Left lung (tissue), 10 donors: ENCODE results near the gene WWC2. TPM values are rescaled to one million over a fixed set of nuclear protein-coding genes. Genes with fewer than 3 reads are reported as not detected.

Experiments
- ATAC-seq: fragments of 200-7000 bp; cut with Tn5 transposase; one replicate; pipeline ENCODE4 v1.9.1; 2020; ENCODE audit warnings: moderate library complexity
- DNase-seq, 4 donors: peaks; one replicate each; pipeline ENCODE4 v3.0.0-alpha.2; 2013 to 2020
- H3K27ac ChIP-seq, 2 donors: fragments of 200-600 bp; sonication (generic) in 1 of 2; one replicate each; pipeline versions ENCODE4 v1.5.0 to v1.8.0; 2020 to 2021
- H3K27me3 ChIP-seq, 2 donors: fragments of 200-600 bp; sonication (generic) in 1 of 2; one replicate each; pipeline versions ENCODE4 v1.5.0 to v1.8.0; 2020 to 2021
- H3K36me3 ChIP-seq, 2 donors: fragments of 200-600 bp; sonication (generic) in 1 of 2; one replicate each; pipeline versions ENCODE4 v1.5.0 to v1.8.0; 2020 to 2021
- H3K4me1 ChIP-seq, 2 donors: fragments of 200-600 bp; one replicate each; pipeline ENCODE4 v1.8.0; 2021
- H3K4me3 ChIP-seq, 2 donors: fragments of 200-600 bp; sonication (generic) in 1 of 2; one replicate each; pipeline versions ENCODE4 v1.5.0 to v1.8.0; 2020 to 2021; ENCODE audit warnings: mild to moderate bottlenecking in 1 of 2
- H3K9me3 ChIP-seq, 2 donors: fragments of 200-600 bp; sonication (generic) in 1 of 2; one replicate each; pipeline versions ENCODE4 v1.5.0 to v1.8.0; 2020 to 2021
- CTCF ChIP-seq, 2 donors: fragments of 200-600 bp; sonication (generic) in 1 of 2; IDR thresholded peaks; one replicate each; pipeline versions ENCODE4 v1.5.0 to v1.8.0; 2021; ENCODE audit warnings: antibody characterized with exemption in 2 of 2
- intact Hi-C, 2 donors: fragments of 100-400 bp; cut with DNase I; formaldehyde crosslinking; loops; one replicate each; pipeline versions ENCODE4 v1.11.2 to v1.14.2; 2022
- polyA plus RNA-seq, 6 donors: library from polyadenylated mRNA; unstranded; fragments of 120-200 nt; gene quantifications; one replicate each; pipeline ENCODE4 v1.2.1, GENCODE V29; 2013; ENCODE audit not compliant: insufficient read length in 6 of 6
- total RNA-seq, 2 donors: library from RNA; stranded (reverse); fragmentation: NEBNext Ultra II Directional; extraction: Animal tissue kit (Norgen Biotek cat#: 25700); gene quantifications; one replicate each; pipeline ENCODE4 v1.2.1, GENCODE V29; 2021
- donor health status: DM: no; HTN: yes; CAD: no.
- donor health status: DM: no; HTN: no; CAD: no.

Gene WWC2
- total and polyA plus RNA-seq, 8 donors = 39.6 to 96.9 (median 52.3) TPM

GRCh38 chr4:183105092-183105491 is 6.0 kb downstream of the WWC2 start:
- intact Hi-C loops = no loop called here
- TF ChIP-seq CTCF (IDR thresholded peaks at IDR 0.05) = no peak
- ATAC-seq = no peak
- H3K27ac ChIP-seq = no peak overlapping the region
- DNase-seq = no peak
- no peaks in the 10 kb centered on the region for H3K9me3 ChIP-seq
- no peak overlapping the region for H3K4me3 ChIP-seq
- H3K27me3 ChIP-seq = peaks cover 0 to 11% of the 10 kb centered on the region in 2 donors
- peaks cover 4 to 10% of the 10 kb centered on the region in 2 donors for H3K4me1 ChIP-seq
- H3K36me3 ChIP-seq = no peaks in the 10 kb centered on the region

DNA sequence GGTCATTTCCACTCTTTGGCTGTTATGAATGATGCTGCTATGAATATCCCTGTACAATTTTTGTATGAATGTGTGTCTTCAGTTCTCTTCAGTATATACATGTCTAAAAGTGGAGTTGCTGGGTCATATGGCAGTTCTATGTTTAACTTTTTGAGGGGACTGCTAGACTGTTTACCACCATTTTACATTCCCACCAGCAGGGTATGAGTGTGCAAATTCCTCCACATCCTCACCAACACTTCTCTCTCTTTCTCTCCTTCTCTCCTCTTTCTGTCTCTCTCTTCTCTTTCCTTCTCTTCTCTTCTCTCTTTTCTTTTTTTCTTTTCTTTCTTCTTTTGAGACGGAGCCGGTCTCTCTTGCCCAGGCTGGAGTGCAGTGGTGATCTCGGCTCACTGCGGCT is 7.8 kb downstream of the WWC2 start:
- Histone ChIP-seq H3K36me3 (no peaks in the 10 kb centered on the region), H3K27me3 (no peaks in the 10 kb centered on the region), H3K4me3 (no peak overlapping the region), H3K9me3 (no peaks in the 10 kb centered on the region), H3K27ac (no peak overlapping the region), H3K4me1 (no peaks in the 10 kb centered on the region)
- ATAC-seq (no peak), DNase-seq (no peak)
- intact Hi-C loops = no loop called here
- no peak for TF ChIP-seq CTCF (IDR thresholded peaks at IDR 0.05)

DNA sequence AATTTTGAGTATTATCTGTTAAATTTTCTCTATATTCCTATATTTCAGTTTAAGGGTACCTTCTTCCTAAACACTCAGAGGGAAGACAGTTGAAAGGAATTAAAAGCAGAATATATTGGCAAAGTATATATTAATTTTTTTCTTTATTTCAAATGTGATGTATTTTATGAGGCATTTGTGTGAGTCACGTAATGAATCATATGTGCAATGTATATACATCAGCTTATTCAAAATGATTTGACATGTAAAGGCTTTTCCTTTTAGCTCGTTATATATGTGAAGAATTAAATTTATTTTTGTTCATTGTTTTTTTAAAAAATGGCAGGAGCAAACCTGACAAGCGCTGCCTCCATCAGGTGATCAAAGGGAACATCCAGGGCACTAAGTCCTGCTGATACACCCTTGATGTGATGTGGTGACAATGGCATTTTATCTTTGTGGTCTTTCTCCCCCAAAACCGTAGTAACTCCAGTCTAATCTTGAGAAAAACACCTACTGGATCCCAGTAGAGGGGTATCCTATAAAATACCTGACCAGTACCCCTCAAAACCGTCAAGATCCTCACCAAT is 8.9 kb downstream of the WWC2 start:
- no peaks in the 10 kb centered on the region for H3K4me1 ChIP-seq
- DNase-seq (no peak), ATAC-seq (no peak)
- no peak for TF ChIP-seq CTCF (IDR thresholded peaks at IDR 0.05)
- H3K4me3 ChIP-seq = no peak overlapping the region
- H3K27ac ChIP-seq = no peak overlapping the region
- H3K9me3 ChIP-seq = no peaks in the 10 kb centered on the region
- H3K36me3 ChIP-seq = no peaks in the 10 kb centered on the region
- H3K27me3 ChIP-seq = no peaks in the 10 kb centered on the region
- intact Hi-C loops = no loop called here

GRCh38 chr4:183110244-183110643 is 11.2 kb downstream of the WWC2 start:
- no peak for DNase-seq
- no peak for TF ChIP-seq CTCF (IDR thresholded peaks at IDR 0.05)
- no peaks in the 10 kb centered on the region for H3K36me3 ChIP-seq
- H3K9me3 ChIP-seq = no peaks in the 10 kb centered on the region
- H3K4me3 ChIP-seq = no peak overlapping the region
- no peak overlapping the region for H3K27ac ChIP-seq
- no peak for ATAC-seq
- H3K27me3 ChIP-seq = no peaks in the 10 kb centered on the region
- no peaks in the 10 kb centered on the region for H3K4me1 ChIP-seq
- intact Hi-C loops = no loop called here

DNA sequence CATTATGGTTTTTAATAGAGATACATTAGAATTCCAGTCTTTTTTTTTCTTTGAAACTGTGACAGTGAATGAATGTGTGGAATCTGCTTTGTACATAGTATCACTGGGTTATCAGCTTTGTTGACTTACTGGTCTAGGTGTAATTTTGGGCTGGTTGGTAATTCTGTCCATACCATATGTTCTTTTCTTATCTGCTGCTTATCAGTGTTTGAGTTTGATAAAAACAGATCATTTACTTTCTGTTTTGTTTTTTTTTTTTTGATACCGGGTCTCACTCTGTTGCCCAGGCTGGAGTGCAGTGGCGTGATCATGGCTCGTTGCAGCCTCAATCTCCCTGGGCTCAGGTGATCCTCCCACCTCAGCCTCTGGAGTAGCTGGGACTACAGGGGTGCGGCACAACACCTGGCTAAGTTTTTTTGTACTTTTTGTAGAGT is 12.4 kb downstream of the WWC2 start:
- Histone ChIP-seq H3K27ac (no peak overlapping the region), H3K9me3 (no peaks in the 10 kb centered on the region), H3K4me1 (no peaks in the 10 kb centered on the region), H3K4me3 (no peak overlapping the region), H3K27me3 (no peaks in the 10 kb centered on the region), H3K36me3 (no peaks in the 10 kb centered on the region)
- intact Hi-C loops = no loop called here
- no peak for TF ChIP-seq CTCF (IDR thresholded peaks at IDR 0.05)
- ATAC-seq (no peak), DNase-seq (no peak)
